Measurements from ENCODE around the gene PCSK7. TPM values are rescaled to one million over a fixed set of nuclear protein-coding genes. Genes with fewer than 3 reads are reported as not detected.

PCSK7 gene
- total and polyA plus RNA-seq, 10 of the 15 experiments (the other 5 are each of a cell fraction or from before 2014, with no cell fraction given), result 5.5 to 81.5 (median 51.6) TPM

GRCh38 chr11:117273550-117274289 is 41.8 kb upstream of the PCSK7 start:
- H3K79me2 ChIP-seq (ENCODE audit: control insufficient read depth, insufficient read depth, low read length), result no peaks in the 10 kb centered on the region
- H3K36me3 ChIP-seq (ENCODE audit: control insufficient read depth in 2 of 2, insufficient read depth in 2 of 2, low read length in 1 of 2), result no peaks in the 10 kb centered on the region; a peak in 1 of 4 replicates
- no peak for FAIRE-seq
- in situ Hi-C loops (cut with MboI), result no loop called here
- BruUV-seq (replicated peaks), result no TSS peak
- WGBS (ENCODE audit: insufficient coverage, insufficient replicate concordance, low lambda C conversion rate, missing lambda C conversion rate), result 95% methylated on average over 9 of the region's 9 CpGs
- H3K9ac ChIP-seq (ENCODE audit: control insufficient read depth, insufficient read depth, low read length), result no peak overlapping the region
- H4K20me1 ChIP-seq (ENCODE audit: control insufficient read depth, insufficient read depth), result no peaks in the 10 kb centered on the region
- H2AFZ ChIP-seq (ENCODE audit: control insufficient read depth, low read depth, low read length), result no peak overlapping the region
- RAD21 ChIA-PET (ENCODE audit: unreplicated experiment), result no interaction called here
- no peak overlapping the region for H3K27ac ChIP-seq (ENCODE audit: control insufficient read depth, insufficient read depth)
- intact Hi-C loops (cut with micrococcal nuclease; ENCODE audit: unreplicated experiment), result no loop called here
- H3K4me1 ChIP-seq (ENCODE audit: control insufficient read depth, insufficient read depth, low read length), result no peaks in the 10 kb centered on the region
- H3K9me3 ChIP-seq (replicated peaks; ENCODE audit: control insufficient read depth, insufficient read depth, low read length), result no peaks in the 10 kb centered on the region
- ATAC-seq, result no peak
- no peak overlapping the region for H3K4me2 ChIP-seq (ENCODE audit: control insufficient read depth, insufficient read depth)
- H3K27me3 ChIP-seq (replicated peaks in 1 of 2; ENCODE audit: control insufficient read depth in 2 of 2, insufficient read depth in 2 of 2, low read length in 1 of 2), result no peaks in the 10 kb centered on the region
- TF ChIP-seq SIX5 (IDR thresholded peaks at IDR 0.05; ENCODE audit: low read depth, low read length, severe bottlenecking) (no peak), SUZ12 (IDR thresholded peaks at IDR 0.05; ENCODE audit: unreplicated experiment) (no peak), E2F8 (IDR thresholded peaks at IDR 0.05; ENCODE audit: low read depth, partially characterized antibody) (no peak), NR2C2 (IDR thresholded peaks at IDR 0.05; ENCODE audit: borderline replicate concordance, control insufficient read depth, insufficient read length, low read depth) (no peak)
- no peak overlapping the region for H3K4me3 ChIP-seq
- CTCF ChIA-PET, result no interaction called here
- SMC1A ChIA-PET (ENCODE audit: uncharacterized antibody, unreplicated experiment), result no interaction called here
- no peak for DNase-seq (ENCODE audit: low read depth, low spot score)
- POLR2A ChIA-PET, result no interaction called here

Measured in GM12878 (cell line).